Measurements from ENCODE around the gene HLA-DMA.

Gene HLA-DMA

GRCh38 chr6:32974016-32974333 lies 21.1 kb upstream of the HLA-DMA start:
- no peak for DNase-seq

GRCh38 chr6:32973144-32974015 lies 20.5 kb upstream of the HLA-DMA start:
- no peak for DNase-seq

GRCh38 chr6:32972353-32973143 lies 19.7 kb upstream of the HLA-DMA start:
- no peak for DNase-seq

- peak; percentile 99 for DNase-seq
Measured at GRCh38 chr6:32971581-32972352, 18.9 kb upstream of the HLA-DMA start.

- no peak for DNase-seq
Measured at GRCh38 chr6:32971242-32971580, 18.3 kb upstream of the HLA-DMA start.

- DNase-seq: no peak
Measured at GRCh38 chr6:32970413-32971241, 17.7 kb upstream of the HLA-DMA start.

- DNase-seq: no peak
Measured at GRCh38 chr6:32969685-32970412, 17.0 kb upstream of the HLA-DMA start.

- no peak for DNase-seq
Measured at GRCh38 chr6:32968867-32969684, 16.2 kb upstream of the HLA-DMA start.

GRCh38 chr6:32968093-32968866 lies 15.4 kb upstream of the HLA-DMA start, which contains the start of gene BRD2:
BRD2 (plus strand) TSS chr6:32968594; CDS start chr6:32972899, 4,305 bp downstream.
- peak; percentile 86 for DNase-seq

- peak; percentile 69 for DNase-seq
Measured at GRCh38 chr6:32967151-32968091, 14.5 kb upstream of the HLA-DMA start.

GRCh38 chr6:32964776-32965175 lies 11.9 kb upstream of the HLA-DMA start:
- no peak for DNase-seq

- no peak for DNase-seq
Measured at GRCh38 chr6:32963866-32964265, 11.0 kb upstream of the HLA-DMA start.

GRCh38 chr6:32962213-32962826 lies 9.4 kb upstream of the HLA-DMA start:
- no peak for DNase-seq

GRCh38 chr6:32960563-32960962 lies 7.7 kb upstream of the HLA-DMA start:
- DNase-seq: no peak

- no peak for DNase-seq
Measured at GRCh38 chr6:32956176-32956575, 3.3 kb upstream of the HLA-DMA start.

GRCh38 chr6:32954986-32955802 lies 2.3 kb upstream of the HLA-DMA start:
- DNase-seq: no peak

GRCh38 chr6:32954267-32954666 lies 1.4 kb upstream of the HLA-DMA start:
- no peak for DNase-seq
